K562 (cell line): Measurements from ENCODE around the gene RBM17. TPM values are rescaled to one million over a fixed set of nuclear protein-coding genes. Genes with fewer than 3 reads are reported as not detected.

ENCODE experiments used
- ADNP ChIP-seq: fragments of 200-800 bp; sonication (Bioruptor generic); IDR thresholded peaks from 2 replicates; pipeline ENCODE4 v1.6.1; 2016; ENCODE audit warnings: missing genetic modification characterization, missing compliant biosample characterization
- ATF2 ChIP-seq: sonication (generic); formaldehyde crosslinking; IDR thresholded peaks from 2 replicates; pipeline ENCODE4 v1.8.1; 2022; ENCODE audit warnings: missing genetic modification reagents
- BRCA1 ChIP-seq, 2 experiments: fragments of 450-650 bp in 1 of 2; sonication (generic) in 1 of 2; formaldehyde crosslinking in 1 of 2; IDR thresholded peaks; 2 replicates each; pipeline versions ENCODE4 v1.5.0 to v1.6.1; 2017 to 2020; ENCODE audit warnings: mild to moderate bottlenecking in 1 of 2, missing genetic modification reagents in 1 of 2
- CBX2 ChIP-seq: fragments of 200-600 bp; sonication (generic); IDR thresholded peaks from one replicate; pipeline ENCODE4 v1.6.1; 2012; ENCODE audit warnings: mild to moderate bottlenecking, low read length, inconsistent platforms; ENCODE audit not compliant: insufficient read depth, poor library complexity, severe bottlenecking
- HEY1 ChIP-seq: fragments of 250-450 bp; sonication (Bioruptor Pico); IDR thresholded peaks from 2 replicates; pipeline ENCODE4 v1.5.0; 2020; ENCODE audit warnings: mild to moderate bottlenecking, moderate library complexity, borderline replicate concordance
- HSF4 ChIP-seq: fragments of 250-450 bp; sonication (Bioruptor Pico); IDR thresholded peaks from 2 replicates; pipeline ENCODE4 v2.1.2; 2022; ENCODE audit warnings: mild to moderate bottlenecking, moderate library complexity, borderline replicate concordance
- LARP7 ChIP-seq: fragments of 450-650 bp; IDR thresholded peaks from 2 replicates; pipeline ENCODE4 v1.6.1; 2016
- MCM7 ChIP-seq, 2 experiments: fragments of 450-650 bp; IDR thresholded peaks; 2 replicates each; pipeline ENCODE4 v1.6.1; 2016 to 2018
- NFIC ChIP-seq: fragments of 450-650 bp; IDR thresholded peaks from 2 replicates; pipeline ENCODE4 v1.6.1; 2017; ENCODE audit warnings: mild to moderate bottlenecking, inconsistent platforms
- PHF20 ChIP-seq: fragments of 450-650 bp; IDR thresholded peaks from 2 replicates; pipeline ENCODE4 v1.6.1; 2018; ENCODE audit not compliant: partially characterized antibody
- RBM39 ChIP-seq: fragments of 200-400 bp; formaldehyde crosslinking; optimal IDR thresholded peaks from 2 replicates; pipeline ENCODE3; 2018; ENCODE audit warnings: low read depth, low read length
- XRCC5 ChIP-seq: fragments of 200-400 bp; formaldehyde crosslinking; IDR thresholded peaks from 2 replicates; pipeline ENCODE4 v1.6.1; 2017; ENCODE audit warnings: low read depth, mild to moderate bottlenecking, low read length
- ZFP36 ChIP-seq: fragments of 150-350 bp; IDR thresholded peaks from 2 replicates; pipeline ENCODE4 v1.6.1; 2018; ENCODE audit warnings: low read length, low read depth; ENCODE audit not compliant: partially characterized antibody
- ZNF280A ChIP-seq: fragments of 450-650 bp; IDR thresholded peaks from 2 replicates; pipeline ENCODE4 v1.6.1; 2018; ENCODE audit warnings: mild to moderate bottlenecking, low read depth; ENCODE audit not compliant: partially characterized antibody
- ZNF311 ChIP-seq: fragments of 250-450 bp; sonication (Bioruptor Pico); IDR thresholded peaks from 2 replicates; pipeline ENCODE4 v1.4.0; 2020; ENCODE audit warnings: mild to moderate bottlenecking, moderate library complexity
- polyA plus RNA-seq, 8 experiments: library from polyadenylated mRNA; depleted of rRNA in 4 of 8; stranded (reverse) in 5 of 8; unstranded in 3 of 8; fragments of >200 nt; fragmentation: Nextera tagmentation in 2 of 8; fragmentation: Illumina TruSeq in 1 of 8; extraction: Ambion mirVana in 2 of 8; extraction: Trizol in 1 of 8; gene quantifications; 2 replicates each; pipeline versions ENCODE4 v1.2.1 to v1.2.3, GENCODE V29; 2011 to 2014; ENCODE audit warnings: inconsistent platforms in 1 of 8, missing spikeins in 1 of 8
- total RNA-seq, 7 experiments: library from RNA; depleted of rRNA in 6 of 7; stranded (reverse); fragments of >200 nt in 6 of 7; fragmentation: Illumina TruSeq in 2 of 7; extraction: Trizol in 2 of 7; gene quantifications; 2 replicates each; pipeline versions ENCODE4 v1.2.1 to v1.2.3, GENCODE V29; 2011 to 2021; ENCODE audit warnings: low replicate concordance in 1 of 7
- TF ChIP-seq, protein P1 (sequence below): fragments of 450-650 bp; IDR thresholded peaks from 2 replicates; pipeline ENCODE4 v1.6.1; 2016; ENCODE audit warnings: low read depth, mild to moderate bottlenecking, moderate library complexity
- TF ChIP-seq, protein P2 (sequence below): IDR thresholded peaks from 2 replicates; pipeline ENCODE4 v1.6.1; 2014; ENCODE audit warnings: antibody characterized with exemption
- TF ChIP-seq, protein P3 (sequence below), 2 experiments: IDR thresholded peaks; 2 replicates each; pipeline ENCODE4 v1.6.1; 2011; ENCODE audit warnings: borderline replicate concordance in 1 of 2, control low read depth in 1 of 2, low read depth in 1 of 2, low read length in 1 of 2, mild to moderate bottlenecking in 1 of 2, mixed read lengths in 1 of 2, moderate library complexity in 1 of 2; ENCODE audit not compliant: insufficient read depth in 1 of 2, insufficient read length in 1 of 2, poor library complexity in 1 of 2, severe bottlenecking in 1 of 2; ENCODE audit errors: extremely low read depth in 1 of 2
- TF ChIP-seq, protein P4 (sequence below): fragments of 250-450 bp; sonication (Bioruptor Pico); IDR thresholded peaks from 2 replicates; pipeline ENCODE4 v1.8.0; 2022; ENCODE audit warnings: moderate library complexity, mild to moderate bottlenecking, inconsistent platforms

RBM17 gene
- total and polyA plus RNA-seq, 9 of the 15 experiments (the other 6 are each of a cell fraction or from before 2014, with no cell fraction given): 23.6 to 217 (median 124) TPM

DNA sequence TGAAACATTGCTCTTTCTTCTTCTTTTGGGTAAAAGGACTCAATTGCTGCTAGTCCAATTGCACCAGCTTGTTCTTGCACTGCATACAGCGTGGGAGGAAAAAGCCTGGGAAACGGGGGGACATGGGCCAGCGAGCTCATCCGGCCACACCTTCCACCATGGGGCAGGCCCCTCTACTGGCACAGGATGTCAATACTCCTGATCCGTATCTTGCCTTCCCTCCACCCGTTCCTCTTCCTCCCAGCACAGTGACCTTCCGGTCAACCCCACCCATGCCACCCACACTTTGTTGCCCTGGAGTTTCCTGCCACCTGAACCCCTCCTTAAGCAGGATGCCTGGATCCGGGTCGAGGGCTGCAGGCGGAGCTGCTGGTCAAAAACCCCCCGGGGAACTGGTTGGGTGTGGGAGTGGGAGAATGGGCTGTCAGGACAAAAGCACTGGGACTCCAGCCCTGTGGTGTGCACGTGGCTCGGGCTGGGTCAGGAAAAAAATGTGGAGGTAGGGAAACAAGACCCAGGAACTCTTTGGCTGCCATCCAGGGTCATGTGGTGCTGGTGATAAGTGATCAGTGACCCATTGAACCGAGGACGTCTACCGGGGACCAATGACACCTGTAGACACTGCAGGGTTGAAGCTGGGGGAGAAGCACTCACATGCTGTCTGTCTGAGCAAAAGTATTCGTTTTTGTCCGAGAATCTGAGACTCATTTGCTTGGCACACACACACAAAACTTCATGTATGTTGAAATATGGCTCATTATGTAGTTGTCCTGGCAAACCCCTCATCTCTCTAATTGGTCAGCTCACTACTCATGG lies 34.8 kb upstream of the RBM17 start (continued):
- TF ChIP-seq ZNF280A (no peak), HEY1 (CRISPR knock-in tag) (no peak), PHF20 (no peak), LARP7 (no peak), CBX2 (no peak), ADNP (tag) (no peak), ZNF311 (0 out of 2 replicates have a peak, but pooled peaks have one; percentile 21), NFIC (peak; percentile 73), RBM39 (no peak), ZFP36 (no peak), MCM7 (IDR thresholded peaks at IDR 0.05) (no peak), XRCC5 (no peak), ATF2 (CRISPR knock-in tag) (no peak), HSF4 (no peak), BRCA1 (IDR thresholded peaks at IDR 0.05) (no peak), BRCA1 (CRISPR knock-in tag; IDR thresholded peaks at IDR 0.05) (no peak)
- TF ChIP-seq, protein P1, sequence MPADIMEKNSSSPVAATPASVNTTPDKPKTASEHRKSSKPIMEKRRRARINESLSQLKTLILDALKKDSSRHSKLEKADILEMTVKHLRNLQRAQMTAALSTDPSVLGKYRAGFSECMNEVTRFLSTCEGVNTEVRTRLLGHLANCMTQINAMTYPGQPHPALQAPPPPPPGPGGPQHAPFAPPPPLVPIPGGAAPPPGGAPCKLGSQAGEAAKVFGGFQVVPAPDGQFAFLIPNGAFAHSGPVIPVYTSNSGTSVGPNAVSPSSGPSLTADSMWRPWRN: no peak
- TF ChIP-seq, protein P2, sequence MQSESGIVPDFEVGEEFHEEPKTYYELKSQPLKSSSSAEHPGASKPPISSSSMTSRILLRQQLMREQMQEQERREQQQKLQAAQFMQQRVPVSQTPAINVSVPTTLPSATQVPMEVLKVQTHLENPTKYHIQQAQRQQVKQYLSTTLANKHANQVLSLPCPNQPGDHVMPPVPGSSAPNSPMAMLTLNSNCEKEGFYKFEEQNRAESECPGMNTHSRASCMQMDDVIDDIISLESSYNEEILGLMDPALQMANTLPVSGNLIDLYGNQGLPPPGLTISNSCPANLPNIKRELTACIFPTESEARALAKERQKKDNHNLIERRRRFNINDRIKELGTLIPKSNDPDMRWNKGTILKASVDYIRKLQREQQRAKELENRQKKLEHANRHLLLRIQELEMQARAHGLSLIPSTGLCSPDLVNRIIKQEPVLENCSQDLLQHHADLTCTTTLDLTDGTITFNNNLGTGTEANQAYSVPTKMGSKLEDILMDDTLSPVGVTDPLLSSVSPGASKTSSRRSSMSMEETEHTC: 0 out of 2 replicates have a peak, but pooled peaks have one; percentile 39
- TF ChIP-seq, protein P3, sequence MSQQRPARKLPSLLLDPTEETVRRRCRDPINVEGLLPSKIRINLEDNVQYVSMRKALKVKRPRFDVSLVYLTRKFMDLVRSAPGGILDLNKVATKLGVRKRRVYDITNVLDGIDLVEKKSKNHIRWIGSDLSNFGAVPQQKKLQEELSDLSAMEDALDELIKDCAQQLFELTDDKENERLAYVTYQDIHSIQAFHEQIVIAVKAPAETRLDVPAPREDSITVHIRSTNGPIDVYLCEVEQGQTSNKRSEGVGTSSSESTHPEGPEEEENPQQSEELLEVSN (IDR thresholded peaks at IDR 0.05; ENCODE audit: borderline replicate concordance in 1 of 2, extremely low read depth in 1 of 2, insufficient read depth in 1 of 2, insufficient read length in 1 of 2, low read depth in 1 of 2, low read length in 1 of 2, poor library complexity in 1 of 2, severe bottlenecking in 1 of 2): no peak
- TF ChIP-seq, protein P4, sequence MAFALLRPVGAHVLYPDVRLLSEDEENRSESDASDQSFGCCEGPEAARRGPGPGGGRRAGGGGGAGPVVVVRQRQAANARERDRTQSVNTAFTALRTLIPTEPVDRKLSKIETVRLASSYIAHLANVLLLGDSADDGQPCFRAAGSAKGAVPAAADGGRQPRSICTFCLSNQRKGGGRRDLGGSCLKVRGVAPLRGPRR (CRISPR knock-in tag): no peak
